GM12878 (cell line): ENCODE results near the gene FAM163A. TPM values are rescaled to one million over a fixed set of nuclear protein-coding genes. Genes with fewer than 3 reads are reported as not detected.

Experiments
- ATAC-seq: fragments of 200-7000 bp; cut with Tn5 transposase; 3 replicates; pipeline ENCODE4 v1.9.1; 2020; ENCODE audit warnings: mild to moderate bottlenecking, moderate library complexity
- BruUV-seq: library from RNA; stranded (reverse); fragments of 400-500 nt; replicated peaks from 2 replicates; lab custom pipeline; 2021; lab: Mats Ljungman, UMichigan
- CTCF ChIA-PET: fragments of 300-600 bp; sonication (Branson Sonifier 250); formaldehyde crosslinking; extraction: SDS; loops from one replicate; lab custom pipeline; 2021; ENCODE audit warnings: inconsistent platforms; lab: Yijun Ruan, JAX
- POLR2A ChIA-PET: fragments of 350-600 bp; formaldehyde crosslinking; extraction: SDS; loops from one replicate; lab custom pipeline; 2021; ENCODE audit warnings: inconsistent platforms; lab: Charles Lee
- RAD21 ChIA-PET: fragments of 300-600 bp; sonication (Branson Sonifier 250); formaldehyde crosslinking; loops from one replicate; lab custom pipeline; 2023; ENCODE audit warnings: antibody characterized with exemption; ENCODE audit not compliant: unreplicated experiment; lab: Charles Lee
- SMC1A ChIA-PET: fragments of 300-600 bp; sonication (Branson Sonifier 250); formaldehyde crosslinking; loops from one replicate; lab custom pipeline; 2023; ENCODE audit not compliant: unreplicated experiment, uncharacterized antibody; lab: Charles Lee
- DNase-seq: peaks from one replicate; pipeline ENCODE4 v3.0.0-alpha.2; 2011; ENCODE audit warnings: low read depth, low spot score
- FAIRE-seq: peaks from 3 replicates; lab custom pipeline; 2011; peaks lifted over from hg19 to GRCh38; lab: Jason Lieb, UNC
- H2AFZ ChIP-seq: 2 replicates; pipeline ENCODE4 v1.6.0; 2011; ENCODE audit warnings: low read depth, low read length, control low read depth; ENCODE audit not compliant: control insufficient read depth
- H3K27ac ChIP-seq: 2 replicates; pipeline ENCODE4 v1.5.1; 2011; ENCODE audit warnings: control low read depth; ENCODE audit not compliant: control insufficient read depth, insufficient read depth
- H3K27me3 ChIP-seq, 2 experiments: replicated peaks in 1 of 2; 2 replicates each; pipeline versions ENCODE4 v1.6.0 to v1.6.1; 2011; ENCODE audit warnings: low read length in 1 of 2; ENCODE audit not compliant: control insufficient read depth in 2 of 2, insufficient read depth in 2 of 2
- H3K36me3 ChIP-seq, 2 experiments: 2 replicates each; pipeline ENCODE4 v1.5.1; 2011; ENCODE audit warnings: low read length in 1 of 2; ENCODE audit not compliant: control insufficient read depth in 2 of 2, insufficient read depth in 2 of 2
- H3K4me1 ChIP-seq: 2 replicates; pipeline ENCODE4 v1.6.1; 2011; ENCODE audit warnings: mild to moderate bottlenecking, low read length, moderate library complexity, mixed read lengths; ENCODE audit not compliant: control insufficient read depth, insufficient read depth
- H3K4me2 ChIP-seq: 2 replicates; pipeline ENCODE4 v1.6.0; 2011; ENCODE audit warnings: control low read depth; ENCODE audit not compliant: control insufficient read depth, insufficient read depth
- H3K4me3 ChIP-seq: fragments of 200-600 bp; sonication (generic); 2 replicates; pipeline ENCODE4 v1.5.1; 2016
- H3K79me2 ChIP-seq: 2 replicates; pipeline ENCODE4 v1.6.0; 2011; ENCODE audit warnings: low read length; ENCODE audit not compliant: control insufficient read depth, insufficient read depth
- H3K9ac ChIP-seq: 2 replicates; pipeline ENCODE4 v1.8.0; 2011; ENCODE audit warnings: low read length, control low read depth, mixed read lengths; ENCODE audit not compliant: control insufficient read depth, insufficient read depth
- H3K9me3 ChIP-seq: replicated peaks from 3 replicates; pipeline ENCODE4 v1.5.1; 2011; ENCODE audit warnings: mild to moderate bottlenecking, low read length; ENCODE audit not compliant: control insufficient read depth, insufficient read depth
- H4K20me1 ChIP-seq: 2 replicates; pipeline ENCODE4 v1.6.0; 2011; ENCODE audit not compliant: control insufficient read depth, insufficient read depth
- BRCA1 ChIP-seq: IDR thresholded peaks from 2 replicates; pipeline ENCODE4 v1.6.1; 2011; ENCODE audit warnings: low read depth, low read length, improper control_type of control experiment
- CREM ChIP-seq: IDR thresholded peaks from 2 replicates; pipeline ENCODE4 v1.6.1; 2014; ENCODE audit warnings: antibody characterized with exemption, low read depth
- MYC ChIP-seq: IDR thresholded peaks from 2 replicates; pipeline ENCODE4 v1.6.1; 2011; ENCODE audit warnings: mild to moderate bottlenecking, low read length, moderate library complexity, inconsistent platforms; ENCODE audit not compliant: insufficient read depth, insufficient replicate concordance, insufficient read length, severe bottlenecking
- POLR2AphosphoS2 ChIP-seq: IDR thresholded peaks from 2 replicates; pipeline ENCODE4 v1.6.1; 2011; ENCODE audit warnings: low read depth, mild to moderate bottlenecking, low read length, improper control_type of control experiment, moderate library complexity
- RFX5 ChIP-seq: IDR thresholded peaks from 2 replicates; pipeline ENCODE4 v1.6.1; 2011; ENCODE audit warnings: low read depth, low read length, improper control_type of control experiment
- SMAD1 ChIP-seq: fragments of 450-650 bp; IDR thresholded peaks from 2 replicates; pipeline ENCODE4 v1.6.1; 2018; ENCODE audit warnings: mild to moderate bottlenecking, low read depth; ENCODE audit not compliant: partially characterized antibody
- SMC3 ChIP-seq: IDR thresholded peaks from 2 replicates; pipeline ENCODE4 v1.6.1; 2011; ENCODE audit warnings: low read length, improper control_type of control experiment, borderline replicate concordance
- ZBED1 ChIP-seq: IDR thresholded peaks from 2 replicates; pipeline ENCODE4 v1.6.1; 2016; ENCODE audit warnings: borderline replicate concordance
- WGBS: methylation state at CpG from one replicate; pipeline ENCODE4 v1.1.6; 2016; ENCODE audit warnings: low lambda C conversion rate; ENCODE audit not compliant: insufficient replicate concordance, insufficient coverage; ENCODE audit errors: missing lambda C conversion rate; 5-methylcytosine and 5-hydroxymethylcytosine counted together
- in situ Hi-C: fragments of 300-500 bp; cut with MboI; formaldehyde crosslinking; loops from 9 replicates; pipeline ENCODE4 v1.14.3; 2018; ENCODE audit warnings: mixed read lengths
- intact Hi-C: fragments of 100-400 bp; cut with micrococcal nuclease; formaldehyde crosslinking; loops from one replicate; pipeline ENCODE4 v1.14.2; 2022; ENCODE audit not compliant: unreplicated experiment
- polyA plus RNA-seq, 11 experiments: library from polyadenylated mRNA; depleted of rRNA in 4 of 11; unstranded in 6 of 11; stranded (reverse) in 5 of 11; fragments of >200 nt; fragmentation: Nextera tagmentation in 4 of 11; fragmentation: Illumina TruSeq in 1 of 11; extraction: Ambion mirVana in 4 of 11; extraction: Trizol in 1 of 11; gene quantifications; 1 replicate in 1 of 11; 2 replicates in 10 of 11; pipeline versions ENCODE4 v1.2.1 to v1.2.3, GENCODE V29; 2011 to 2016; ENCODE audit warnings: inconsistent platforms in 2 of 11, missing spikeins in 2 of 11, low read depth in 1 of 11
- total RNA-seq, 4 experiments: library from RNA; depleted of rRNA in 3 of 4; stranded (reverse); fragments of >200 nt in 3 of 4; fragmentation: Illumina TruSeq in 1 of 4; extraction: Trizol in 1 of 4; gene quantifications; 2 replicates each; pipeline versions ENCODE4 v1.2.1 to v1.2.3, GENCODE V29; 2013 to 2021
- TF ChIP-seq, protein P1 (sequence below): fragments of 450-650 bp; formaldehyde crosslinking; IDR thresholded peaks from 2 replicates; pipeline ENCODE4 v1.4.0; 2022; ENCODE audit warnings: mild to moderate bottlenecking, moderate library complexity
- TF ChIP-seq, protein P2 (sequence below): fragments of 450-650 bp; formaldehyde crosslinking; IDR thresholded peaks from 2 replicates; pipeline ENCODE4 v1.4.0; 2020; ENCODE audit warnings: mild to moderate bottlenecking, moderate library complexity
- TF ChIP-seq, protein P3 (sequence below): IDR thresholded peaks from 2 replicates; pipeline ENCODE4 v1.6.1; 2011; ENCODE audit warnings: mild to moderate bottlenecking, low read depth, low read length, moderate library complexity; ENCODE audit not compliant: insufficient replicate concordance
- TF ChIP-seq, protein P4 (sequence below): IDR thresholded peaks from 2 replicates; pipeline ENCODE4 v1.6.1; 2012; ENCODE audit warnings: low read depth, low read length, improper control_type of control experiment
- TF ChIP-seq, protein P5 (sequence below): fragments of 450-650 bp; IDR thresholded peaks from 2 replicates; pipeline ENCODE4 v1.6.1; 2016; ENCODE audit warnings: mild to moderate bottlenecking

Gene FAM163A
- total and polyA plus RNA-seq, 10 of the 15 experiments (the other 5 are each of a cell fraction or from before 2014, with no cell fraction given), result not detected

DNA sequence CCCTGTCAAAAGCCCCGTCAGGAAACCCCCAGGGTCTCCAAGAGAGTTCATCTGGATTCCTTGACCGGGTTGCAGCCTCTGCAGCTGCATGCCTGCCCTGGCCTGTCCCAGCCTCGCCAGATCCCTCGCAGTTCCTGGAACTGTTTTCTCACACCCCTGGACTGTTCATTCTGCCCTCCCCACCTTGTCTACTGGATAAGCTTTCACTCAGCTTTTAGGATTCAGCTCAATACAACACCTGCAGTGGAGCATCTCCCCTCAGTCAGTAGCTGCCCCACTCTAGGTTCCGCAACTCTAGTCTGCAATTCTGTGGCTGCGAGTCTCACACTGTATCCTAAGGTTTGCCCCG, 67.2 kb downstream of the FAM163A start:
- ChIA-PET POLR2A (interaction anchor here (1.4 kb wide), 1 partner anchor 104 kb away, joined by 4 read pairs; no protein-coding TSS in a partner anchor), RAD21 (interaction anchor here (0.7 to 13.1 kb wide), 19 partner anchors 9 to 734 kb away, joined by 3 to 474 read pairs (median 4); no protein-coding TSS in a partner anchor), SMC1A (interaction anchor here (0.9 to 10.8 kb wide), 21 partner anchors 8 to 689 kb away, joined by 3 to 295 read pairs (median 5); no protein-coding TSS in a partner anchor), CTCF (interaction anchor here (0.6 to 19.2 kb wide), 51 partner anchors 11 to 1278 kb away, joined by 3 to 938 read pairs (median 4); no protein-coding TSS in a partner anchor)
- no peaks in the 10 kb centered on the region for H4K20me1 ChIP-seq
- peaks cover 7% of the 10 kb centered on the region for H3K4me1 ChIP-seq
- no peaks in the 10 kb centered on the region for H3K36me3 ChIP-seq
- no peak overlapping the region for H3K4me2 ChIP-seq
- no peak overlapping the region for H3K27ac ChIP-seq
- no peak overlapping the region for H3K9ac ChIP-seq
- no peak overlapping the region for H3K4me3 ChIP-seq
- H3K9me3 ChIP-seq, result no peaks in the 10 kb centered on the region
- no peak for ATAC-seq
- peaks cover 0 to 5% of the 10 kb centered on the region in 2 experiments; a peak in 2 of 4 replicates for H3K27me3 ChIP-seq
- H3K79me2 ChIP-seq, result no peaks in the 10 kb centered on the region
- intact Hi-C loops, result loop anchor here (1.0 kb wide), 1 partner anchor 104 kb away; no protein-coding TSS in a partner anchor
- no TSS peak for BruUV-seq
- WGBS, result 33% methylated on average over 7 of the region's 7 CpGs
- no peak for DNase-seq
- in situ Hi-C loops, result loop anchor here (25.0 kb wide), 1 partner anchor 723 kb away; the partner anchor contains the start of gene TOR3A
- no peak overlapping the region for H2AFZ ChIP-seq
- no peak for FAIRE-seq
- TF ChIP-seq, protein P1, sequence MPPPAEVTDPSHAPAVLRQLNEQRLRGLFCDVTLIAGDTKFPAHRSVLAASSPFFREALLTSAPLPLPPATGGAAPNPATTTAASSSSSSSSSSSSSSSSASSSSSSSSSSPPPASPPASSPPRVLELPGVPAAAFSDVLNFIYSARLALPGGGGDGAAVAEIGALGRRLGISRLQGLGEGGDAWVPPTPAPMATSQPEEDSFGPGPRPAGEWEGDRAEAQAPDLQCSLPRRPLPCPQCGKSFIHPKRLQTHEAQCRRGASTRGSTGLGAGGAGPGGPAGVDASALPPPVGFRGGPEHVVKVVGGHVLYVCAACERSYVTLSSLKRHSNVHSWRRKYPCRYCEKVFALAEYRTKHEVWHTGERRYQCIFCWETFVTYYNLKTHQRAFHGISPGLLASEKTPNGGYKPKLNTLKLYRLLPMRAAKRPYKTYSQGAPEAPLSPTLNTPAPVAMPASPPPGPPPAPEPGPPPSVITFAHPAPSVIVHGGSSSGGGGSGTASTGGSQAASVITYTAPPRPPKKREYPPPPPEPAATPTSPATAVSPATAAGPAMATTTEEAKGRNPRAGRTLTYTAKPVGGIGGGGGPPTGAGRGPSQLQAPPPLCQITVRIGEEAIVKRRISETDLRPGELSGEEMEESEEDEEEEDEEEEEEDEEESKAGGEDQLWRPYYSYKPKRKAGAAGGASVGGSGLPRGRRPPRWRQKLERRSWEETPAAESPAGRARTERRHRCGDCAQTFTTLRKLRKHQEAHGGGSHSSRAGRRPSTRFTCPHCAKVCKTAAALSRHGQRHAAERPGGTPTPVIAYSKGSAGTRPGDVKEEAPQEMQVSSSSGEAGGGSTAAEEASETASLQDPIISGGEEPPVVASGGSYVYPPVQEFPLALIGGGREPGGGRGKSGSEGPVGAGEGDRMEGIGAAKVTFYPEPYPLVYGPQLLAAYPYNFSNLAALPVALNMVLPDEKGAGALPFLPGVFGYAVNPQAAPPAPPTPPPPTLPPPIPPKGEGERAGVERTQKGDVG (CRISPR knock-in tag), result no peak
- TF ChIP-seq, protein P2, sequence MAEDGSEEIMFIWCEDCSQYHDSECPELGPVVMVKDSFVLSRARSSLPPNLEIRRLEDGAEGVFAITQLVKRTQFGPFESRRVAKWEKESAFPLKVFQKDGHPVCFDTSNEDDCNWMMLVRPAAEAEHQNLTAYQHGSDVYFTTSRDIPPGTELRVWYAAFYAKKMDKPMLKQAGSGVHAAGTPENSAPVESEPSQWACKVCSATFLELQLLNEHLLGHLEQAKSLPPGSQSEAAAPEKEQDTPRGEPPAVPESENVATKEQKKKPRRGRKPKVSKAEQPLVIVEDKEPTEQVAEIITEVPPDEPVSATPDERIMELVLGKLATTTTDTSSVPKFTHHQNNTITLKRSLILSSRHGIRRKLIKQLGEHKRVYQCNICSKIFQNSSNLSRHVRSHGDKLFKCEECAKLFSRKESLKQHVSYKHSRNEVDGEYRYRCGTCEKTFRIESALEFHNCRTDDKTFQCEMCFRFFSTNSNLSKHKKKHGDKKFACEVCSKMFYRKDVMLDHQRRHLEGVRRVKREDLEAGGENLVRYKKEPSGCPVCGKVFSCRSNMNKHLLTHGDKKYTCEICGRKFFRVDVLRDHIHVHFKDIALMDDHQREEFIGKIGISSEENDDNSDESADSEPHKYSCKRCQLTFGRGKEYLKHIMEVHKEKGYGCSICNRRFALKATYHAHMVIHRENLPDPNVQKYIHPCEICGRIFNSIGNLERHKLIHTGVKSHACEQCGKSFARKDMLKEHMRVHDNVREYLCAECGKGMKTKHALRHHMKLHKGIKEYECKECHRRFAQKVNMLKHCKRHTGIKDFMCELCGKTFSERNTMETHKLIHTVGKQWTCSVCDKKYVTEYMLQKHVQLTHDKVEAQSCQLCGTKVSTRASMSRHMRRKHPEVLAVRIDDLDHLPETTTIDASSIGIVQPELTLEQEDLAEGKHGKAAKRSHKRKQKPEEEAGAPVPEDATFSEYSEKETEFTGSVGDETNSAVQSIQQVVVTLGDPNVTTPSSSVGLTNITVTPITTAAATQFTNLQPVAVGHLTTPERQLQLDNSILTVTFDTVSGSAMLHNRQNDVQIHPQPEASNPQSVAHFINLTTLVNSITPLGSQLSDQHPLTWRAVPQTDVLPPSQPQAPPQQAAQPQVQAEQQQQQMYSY (CRISPR knock-in tag), result no peak
- no peak for TF ChIP-seq CREM
- TF ChIP-seq, protein P3, sequence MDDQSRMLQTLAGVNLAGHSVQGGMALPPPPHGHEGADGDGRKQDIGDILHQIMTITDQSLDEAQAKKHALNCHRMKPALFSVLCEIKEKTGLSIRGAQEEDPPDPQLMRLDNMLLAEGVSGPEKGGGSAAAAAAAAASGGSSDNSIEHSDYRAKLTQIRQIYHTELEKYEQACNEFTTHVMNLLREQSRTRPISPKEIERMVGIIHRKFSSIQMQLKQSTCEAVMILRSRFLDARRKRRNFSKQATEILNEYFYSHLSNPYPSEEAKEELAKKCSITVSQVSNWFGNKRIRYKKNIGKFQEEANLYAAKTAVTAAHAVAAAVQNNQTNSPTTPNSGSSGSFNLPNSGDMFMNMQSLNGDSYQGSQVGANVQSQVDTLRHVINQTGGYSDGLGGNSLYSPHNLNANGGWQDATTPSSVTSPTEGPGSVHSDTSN, result no peak
- TF ChIP-seq POLR2AphosphoS2, result no peak
- no peak for TF ChIP-seq BRCA1
- TF ChIP-seq SMC3, result no peak
- TF ChIP-seq MYC, result no peak
- TF ChIP-seq ZBED1, result no peak
- TF ChIP-seq, protein P4, sequence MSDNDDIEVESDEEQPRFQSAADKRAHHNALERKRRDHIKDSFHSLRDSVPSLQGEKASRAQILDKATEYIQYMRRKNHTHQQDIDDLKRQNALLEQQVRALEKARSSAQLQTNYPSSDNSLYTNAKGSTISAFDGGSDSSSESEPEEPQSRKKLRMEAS, result no peak
- TF ChIP-seq, protein P5, sequence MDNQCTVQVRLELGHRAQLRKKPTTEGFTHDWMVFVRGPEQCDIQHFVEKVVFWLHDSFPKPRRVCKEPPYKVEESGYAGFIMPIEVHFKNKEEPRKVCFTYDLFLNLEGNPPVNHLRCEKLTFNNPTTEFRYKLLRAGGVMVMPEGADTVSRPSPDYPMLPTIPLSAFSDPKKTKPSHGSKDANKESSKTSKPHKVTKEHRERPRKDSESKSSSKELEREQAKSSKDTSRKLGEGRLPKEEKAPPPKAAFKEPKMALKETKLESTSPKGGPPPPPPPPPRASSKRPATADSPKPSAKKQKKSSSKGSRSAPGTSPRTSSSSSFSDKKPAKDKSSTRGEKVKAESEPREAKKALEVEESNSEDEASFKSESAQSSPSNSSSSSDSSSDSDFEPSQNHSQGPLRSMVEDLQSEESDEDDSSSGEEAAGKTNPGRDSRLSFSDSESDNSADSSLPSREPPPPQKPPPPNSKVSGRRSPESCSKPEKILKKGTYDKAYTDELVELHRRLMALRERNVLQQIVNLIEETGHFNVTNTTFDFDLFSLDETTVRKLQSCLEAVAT, result no peak
- no peak for TF ChIP-seq RFX5
- TF ChIP-seq SMAD1, result no peak
